Renal cortex interstitium (tissue), 11 donors: Measurements from ENCODE around the gene RNF227. TPM values are rescaled to one million over a fixed set of nuclear protein-coding genes. Genes with fewer than 3 reads are reported as not detected.
"Not testable (repeated sequence)": the region's sequence is repeated elsewhere in the genome, so short reads cannot be mapped to it uniquely, and the experiment has no call there.

Source experiments
- DNase-seq, 11 donors: peaks; one replicate each; pipeline ENCODE4 v3.0.0-alpha.2; 2013; ENCODE audit warnings: low read depth in 9 of 11, low spot score in 4 of 11; ENCODE audit errors: extremely low read depth in 1 of 11
- polyA plus RNA-seq, 3 donors: library from polyadenylated mRNA; unstranded; fragments of 120-200 nt; gene quantifications; one replicate each; pipeline ENCODE4 v1.2.1, GENCODE V29; 2013; ENCODE audit not compliant: insufficient read length in 3 of 3

The RNF227 gene
- polyA plus RNA-seq, 3 donors, result 3.8 to 4.8 (median 4.1) TPM

DNA sequence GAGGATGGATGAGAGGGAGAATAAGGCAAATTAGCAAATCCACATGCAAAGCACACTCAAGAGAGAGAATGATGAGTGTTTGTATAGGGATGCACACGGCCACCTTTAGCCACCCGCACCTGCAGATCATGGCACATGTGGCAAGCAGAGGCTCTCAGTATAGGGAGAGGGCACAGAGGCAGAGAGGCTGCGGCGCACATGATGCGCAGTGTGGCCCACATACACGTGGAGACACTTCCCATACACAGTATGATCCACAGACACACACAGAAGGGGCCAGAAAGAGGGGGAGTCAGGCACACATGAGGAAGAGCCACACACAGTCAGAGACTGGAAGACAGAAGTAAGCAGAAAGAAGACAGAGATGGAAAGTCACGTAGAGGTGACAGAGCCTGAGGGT lies 34.0 kb downstream of the RNF227 start:
- DNase-seq, result no peak

DNA sequence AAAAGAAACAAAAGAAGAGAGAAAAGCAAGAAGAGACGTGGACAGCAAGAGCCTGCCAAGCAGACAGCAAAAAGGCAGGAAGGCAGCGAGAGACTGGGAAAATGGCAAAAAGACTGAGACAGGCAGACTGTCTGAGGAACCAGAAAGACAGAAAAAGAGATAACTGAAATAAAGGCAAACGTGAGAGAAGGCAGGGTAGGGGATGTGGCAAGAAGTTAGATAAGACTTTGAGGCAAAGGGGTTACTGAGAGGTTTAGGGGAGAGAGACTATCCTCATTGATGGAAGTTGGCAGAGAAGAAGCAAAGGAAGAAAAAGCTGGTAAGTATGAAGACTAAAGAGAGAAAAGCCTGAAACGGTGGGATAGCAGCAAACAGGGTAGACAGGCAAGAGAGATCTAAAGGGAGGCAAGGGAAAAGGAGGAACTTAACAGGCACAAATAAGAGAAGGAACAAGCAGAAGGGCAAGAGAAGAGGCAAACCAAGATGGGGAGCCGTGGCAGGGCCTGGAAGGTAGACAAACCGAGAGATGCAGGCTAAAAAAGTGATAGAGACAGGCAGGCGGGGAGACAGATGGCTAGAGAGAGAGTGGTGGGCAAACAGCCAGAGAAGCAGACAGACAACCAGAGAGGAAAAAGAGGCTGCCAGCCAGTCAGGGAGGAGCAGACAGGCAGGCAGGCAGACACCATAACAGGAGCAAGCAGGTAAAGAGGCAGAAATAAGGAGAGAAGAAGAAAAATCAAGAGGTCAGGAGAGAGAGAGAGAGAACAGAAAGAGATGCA lies 34.6 kb downstream of the RNF227 start:
- DNase-seq, result no peak

- DNase-seq, result no peak
These were observed 35.8 kb downstream of the RNF227 start for GRCh38 chr17:7880076-7880868.

DNA sequence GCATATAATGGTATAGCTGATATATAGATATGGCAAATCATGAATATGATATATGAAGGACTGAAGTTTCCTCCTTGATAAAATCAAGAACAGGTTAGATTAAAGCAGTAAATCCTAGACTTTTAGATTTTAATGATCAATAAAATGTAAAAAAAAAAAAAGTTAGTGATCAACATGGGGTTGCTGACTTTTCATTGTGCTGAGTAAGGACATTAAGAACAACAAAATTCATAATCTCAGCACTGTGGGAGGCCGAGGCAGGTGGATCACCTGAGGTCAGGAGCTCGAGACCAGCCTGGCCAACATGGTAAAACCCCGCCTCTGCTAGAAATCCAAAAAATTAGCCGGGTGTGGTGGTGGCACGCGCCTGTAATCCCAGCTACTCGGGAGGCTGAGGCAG lies 37.9 kb downstream of the RNF227 start:
- no peak for DNase-seq

DNA sequence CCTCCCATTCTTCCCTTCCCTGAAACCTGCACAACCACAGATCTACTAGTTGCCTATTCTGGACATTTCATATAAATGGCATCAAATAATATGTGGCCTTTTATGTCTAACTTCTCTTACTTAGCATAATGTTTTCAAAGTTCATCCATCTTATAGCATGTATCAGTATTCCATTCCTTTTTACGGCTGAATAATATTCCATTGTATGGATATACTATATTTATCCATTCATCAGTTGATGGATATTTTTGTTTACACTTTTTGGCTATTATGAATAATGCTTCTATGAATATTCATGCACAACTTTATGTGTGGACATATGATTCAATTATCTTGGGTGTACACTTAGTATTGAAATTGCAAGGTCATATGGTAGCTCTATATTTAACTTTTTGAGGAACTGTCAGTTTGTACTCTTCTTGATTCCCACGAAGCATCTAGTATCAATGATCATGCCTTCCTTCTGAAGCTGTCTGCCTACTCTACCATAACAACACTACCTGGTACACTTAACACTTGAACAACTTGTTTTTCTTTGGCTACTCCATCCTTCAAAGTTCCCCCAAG lies 40.2 kb downstream of the RNF227 start:
- DNase-seq, result no peak

DNA sequence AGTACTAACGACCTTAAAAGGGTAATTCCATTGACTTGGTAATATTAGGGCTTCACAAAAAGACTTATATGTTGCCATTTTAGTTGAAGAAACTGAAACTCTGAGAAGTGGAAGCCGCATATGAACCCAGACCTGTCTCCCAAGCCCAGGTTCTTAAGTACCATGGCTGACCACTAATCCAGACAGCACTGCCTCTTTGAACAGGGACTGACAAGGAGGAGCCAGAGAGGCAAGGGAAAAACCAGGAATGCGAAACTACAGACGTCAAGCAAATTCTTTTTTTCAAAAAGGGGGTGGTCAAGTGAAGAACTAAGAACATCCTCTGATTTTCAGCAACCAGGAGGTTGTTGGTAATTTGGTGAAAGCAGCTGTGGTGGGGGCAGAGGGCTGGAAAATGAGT lies 43.0 kb downstream of the RNF227 start:
- no peak for DNase-seq

- DNase-seq, result no peak
These were observed 48.2 kb downstream of the RNF227 start for GRCh38 chr17:7867881-7868329.

GRCh38 chr17:7864995-7865650 lies 51.0 kb downstream of the RNF227 start:
- DNase-seq, result no peak

GRCh38 chr17:7864384-7864783 lies 51.7 kb downstream of the RNF227 start:
- DNase-seq, result not testable (repeated sequence)

Other genes starting within 250 kb of the RNF227 start
- gene TP53, start 228.8 kb downstream of the RNF227 start, polyA plus RNA-seq, result 10 to 100 TPM; 70.5 to 75.4 (median 73.3) TPM
- 10 to 100 TPM; 12.4 to 15.3 (median 12.9) TPM for gene WRAP53, start 227.8 kb downstream of the RNF227 start, polyA plus RNA-seq
- gene EFNB3, start 211.1 kb downstream of the RNF227 start, polyA plus RNA-seq, result 10 to 100 TPM; 19.9 to 27.6 (median 21.5) TPM
- under 1 TPM; 0.26 to 0.32 (median 0.29) TPM for gene DNAH2, start 198.5 kb downstream of the RNF227 start, polyA plus RNA-seq
- gene KDM6B, start 82.1 kb downstream of the RNF227 start, polyA plus RNA-seq, result 10 to 100 TPM; 20.9 to 35.4 (median 28.3) TPM
- 10 to 100 TPM; 22.5 to 30.2 (median 24.3) TPM for gene TMEM88, start 61.2 kb downstream of the RNF227 start, polyA plus RNA-seq
- 100 to 1,000 TPM in 2 of 3 donors, 10 to 100 TPM in 1; 64.5 to 134 (median 104) TPM for gene NAA38, start 58.7 kb downstream of the RNF227 start, polyA plus RNA-seq
- 10 to 100 TPM; 23.4 to 29.0 (median 26.2) TPM for gene CYB5D1, start 58.3 kb downstream of the RNF227 start, polyA plus RNA-seq
- 100 to 1,000 TPM; 168 to 213 (median 199) TPM for gene CHD3, start 27.5 kb downstream of the RNF227 start, polyA plus RNA-seq
- gene KCNAB3, start 13.6 kb upstream of the RNF227 start, polyA plus RNA-seq, result 10 to 100 TPM; 10.6 to 17.1 (median 14.9) TPM
- 100 to 1,000 TPM; 126 to 151 (median 146) TPM for gene TRAPPC1, start 15.7 kb upstream of the RNF227 start, polyA plus RNA-seq
- 10 to 100 TPM; 52.5 to 66.4 (median 55.7) TPM for gene CNTROB, start 15.9 kb upstream of the RNF227 start, polyA plus RNA-seq
- under 1 TPM; 0.26 to 0.78 (median 0.47) TPM for gene GUCY2D, start 86.3 kb upstream of the RNF227 start, polyA plus RNA-seq
- 1 to 10 TPM; 1.0 to 1.3 (median 1.1) TPM for gene ALOX15B, start 122.8 kb upstream of the RNF227 start, polyA plus RNA-seq
- 1 to 10 TPM in 1 of 3 donors, under 1 TPM in 2; 0.66 to 1.5 (median 0.72) TPM for gene ALOX12B, start 171.4 kb upstream of the RNF227 start, polyA plus RNA-seq
- gene ALOXE3, start 202.2 kb upstream of the RNF227 start, polyA plus RNA-seq, result under 1 TPM in 1 of 3 donors, not detected in 2; 0.08 TPM
- gene HES7, start 207.8 kb upstream of the RNF227 start, polyA plus RNA-seq, result under 1 TPM in 1 of 3 donors, not detected in 2; 0.17 TPM
- 10 to 100 TPM; 29.0 to 53.9 (median 30.6) TPM for gene PER1, start 236.1 kb upstream of the RNF227 start, polyA plus RNA-seq
- 100 to 1,000 TPM; 107 to 150 (median 110) TPM for gene VAMP2, start 246.7 kb upstream of the RNF227 start, polyA plus RNA-seq